CD14-positive monocyte (primary cell): ENCODE measurements around the gene P3H3. TPM values are rescaled to one million over a fixed set of nuclear protein-coding genes. Genes with fewer than 3 reads are reported as not detected.

Experiments used
- DNase-seq, 3 donors: peaks; one replicate each; pipeline ENCODE4 v3.0.0-alpha.2; 2011 to 2022
- H2AFZ ChIP-seq: 2 replicates; pipeline ENCODE4 v1.6.0; 2012; ENCODE audit warnings: mild to moderate bottlenecking, low read depth, low read length, inconsistent platforms; ENCODE audit not compliant: insufficient read depth, poor library complexity, severe bottlenecking
- H3K27ac ChIP-seq, 2 donors: 1 replicate in 1 of 2; 2 replicates in 1 of 2; pipeline ENCODE4 v1.5.1; 2012 to 2013; ENCODE audit warnings: low read length in 2 of 2, control low read depth in 1 of 2, inconsistent platforms in 1 of 2, low read depth in 1 of 2, mild to moderate bottlenecking in 1 of 2
- H3K27me3 ChIP-seq, 2 donors: one replicate each; pipeline versions ENCODE4 v1.6.0 to v1.6.1; 2011 to 2013; ENCODE audit warnings: low read length in 2 of 2; ENCODE audit not compliant: control insufficient read depth in 2 of 2, insufficient read depth in 2 of 2
- H3K36me3 ChIP-seq, 2 donors: replicated peaks in 1 of 2; 1 replicate in 1 of 2; 2 replicates in 1 of 2; pipeline versions ENCODE4 v1.5.1 to v1.6.1; 2012 to 2013; ENCODE audit warnings: low read length in 2 of 2, control low read depth in 1 of 2, inconsistent platforms in 1 of 2, mild to moderate bottlenecking in 1 of 2; ENCODE audit not compliant: insufficient read depth in 2 of 2, control insufficient read depth in 1 of 2
- H3K4me1 ChIP-seq, 2 donors: 1 replicate in 1 of 2; 2 replicates in 1 of 2; pipeline versions ENCODE4 v1.5.1 to v1.6.1; 2012 to 2013; ENCODE audit warnings: low read length in 2 of 2, control low read depth in 1 of 2, inconsistent platforms in 1 of 2, mild to moderate bottlenecking in 1 of 2, moderate library complexity in 1 of 2; ENCODE audit not compliant: insufficient read depth in 2 of 2, control insufficient read depth in 1 of 2
- H3K4me2 ChIP-seq: replicated peaks from 2 replicates; pipeline ENCODE3; 2012; ENCODE audit warnings: low read length, moderate library complexity, mild to moderate bottlenecking; ENCODE audit not compliant: poor library complexity, severe bottlenecking; ENCODE audit errors: extremely low read depth
- H3K4me3 ChIP-seq, 3 experiments: fragments of 200-600 bp in 1 of 3; sonication (generic) in 1 of 3; replicated peaks in 1 of 3; 1 replicate in 2 of 3; 2 replicates in 1 of 3; pipeline ENCODE4 v1.5.1; 2011 to 2013; ENCODE audit warnings: low read length in 3 of 3, mild to moderate bottlenecking in 3 of 3, control low read depth in 2 of 3, low read depth in 2 of 3, inconsistent platforms in 1 of 3, moderate library complexity in 1 of 3
- H3K79me2 ChIP-seq: 2 replicates; pipeline ENCODE4 v1.6.0; 2012; ENCODE audit warnings: mild to moderate bottlenecking, control low read depth, inconsistent platforms, low read length, moderate library complexity; ENCODE audit not compliant: insufficient read depth
- H3K9ac ChIP-seq: 2 replicates; pipeline ENCODE4 v1.6.0; 2017; ENCODE audit warnings: low read length, mild to moderate bottlenecking; ENCODE audit not compliant: insufficient read depth, poor library complexity, severe bottlenecking
- H3K9me3 ChIP-seq, 2 donors: replicated peaks in 1 of 2; 1 replicate in 1 of 2; 2 replicates in 1 of 2; pipeline versions ENCODE4 v1.5.1 to v1.6.1; 2012 to 2013; ENCODE audit warnings: low read length in 2 of 2, control low read depth in 1 of 2; ENCODE audit not compliant: control insufficient read depth in 1 of 2, insufficient read depth in 1 of 2
- H4K20me1 ChIP-seq: 2 replicates; pipeline ENCODE4 v1.6.0; 2012; ENCODE audit warnings: mild to moderate bottlenecking, low read length, control low read depth, moderate library complexity; ENCODE audit not compliant: insufficient read depth
- H3K27ac Mint-ChIP-seq, 7 donors: one replicate each; pipeline ENCODE4 v1.8.0; 2020; ENCODE audit warnings: mild to moderate bottlenecking in 7 of 7, mixed read lengths in 7 of 7, moderate library complexity in 6 of 7, inconsistent platforms in 2 of 7
- H3K27me3 Mint-ChIP-seq, 3 donors: one replicate each; pipeline ENCODE4 v1.8.0; 2021 to 2022; ENCODE audit warnings: low read depth in 3 of 3, mild to moderate bottlenecking in 3 of 3, mixed read lengths in 3 of 3, moderate library complexity in 3 of 3, inconsistent platforms in 1 of 3
- H3K36me3 Mint-ChIP-seq, 2 donors: one replicate each; pipeline ENCODE4 v1.8.0; 2020; ENCODE audit warnings: mixed read lengths in 2 of 2, inconsistent platforms in 1 of 2, mild to moderate bottlenecking in 1 of 2
- H3K4me1 Mint-ChIP-seq: one replicate; pipeline ENCODE4 v1.8.0; 2020; ENCODE audit warnings: mild to moderate bottlenecking, mixed read lengths
- H3K4me3 Mint-ChIP-seq, 2 donors: one replicate each; pipeline ENCODE4 v1.8.0; 2020; ENCODE audit warnings: mild to moderate bottlenecking in 2 of 2, mixed read lengths in 2 of 2, moderate library complexity in 1 of 2
- H3K9me3 Mint-ChIP-seq, 7 donors: one replicate each; pipeline ENCODE4 v1.8.0; 2020 to 2022; ENCODE audit warnings: mixed read lengths in 7 of 7, mild to moderate bottlenecking in 6 of 7, moderate library complexity in 6 of 7, inconsistent platforms in 2 of 7
- CTCF ChIP-seq: fragments of 200-600 bp; IDR thresholded peaks from one replicate; pipeline ENCODE4 v1.8.0; 2022; ENCODE audit warnings: antibody characterized with exemption, mild to moderate bottlenecking
- WGBS: methylation state at CpG from one replicate; pipeline ENCODE4 v1.1.5; 2013; ENCODE audit warnings: missing lambda C conversion rate; ENCODE audit not compliant: insufficient coverage; 5-methylcytosine and 5-hydroxymethylcytosine counted together
- intact Hi-C, 2 donors: fragments of 100-400 bp; cut with micrococcal nuclease; formaldehyde crosslinking; loops; one replicate each; pipeline versions ENCODE4 v1.15.0 to v1.15.1; 2023
- polyA plus RNA-seq, 3 donors: library from polyadenylated mRNA; depleted of rRNA in 1 of 3; unstranded in 2 of 3; stranded (reverse) in 1 of 3; fragments of 300-500 nt in 2 of 3; fragments of >200 nt in 1 of 3; fragmentation: Illumina TruSeq in 2 of 3; gene quantifications; 1 replicate in 2 of 3; 2 replicates in 1 of 3; pipeline ENCODE4 v1.2.3, GENCODE V29; 2012 to 2021

Gene P3H3
- polyA plus RNA-seq, 3 donors, result 0.56 TPM; not detected in 2

- H3K4me3 ChIP-seq, result no peak overlapping the region
- Mint-ChIP-seq H3K27ac (no peak overlapping the region), H3K36me3 (peaks cover 46 to 49% of the 10 kb centered on the region in 2 donors), H3K9me3 (peaks cover 0 to 1% (median 0%) of the 10 kb centered on the region in 7 donors), H3K4me1 (peaks cover 27% of the 10 kb centered on the region), H3K4me3 (no peak overlapping the region), H3K27me3 (no peaks in the 10 kb centered on the region)
- no peaks in the 10 kb centered on the region for H3K9me3 ChIP-seq
- TF ChIP-seq CTCF, result no peak
- 97% methylated on average over 5 of the region's 6 CpGs for WGBS
- H3K4me1 ChIP-seq, result peaks cover 29 to 35% of the 10 kb centered on the region in 2 donors
- peaks cover 9% of the 10 kb centered on the region for H4K20me1 ChIP-seq
- DNase-seq, result no peak
- intact Hi-C loops, result loop anchor here in 1 of 2 donors (10.0 kb wide), 1 partner anchor 51 kb away; the partner anchor contains the start of gene LRRC23
- no peak overlapping the region for H2AFZ ChIP-seq
- H3K36me3 ChIP-seq, result peaks cover 40 to 49% of the 10 kb centered on the region in 2 donors
- no peak overlapping the region for H3K27ac ChIP-seq
- H3K79me2 ChIP-seq, result peaks cover 46% of the 10 kb centered on the region
- no peaks in the 10 kb centered on the region for H3K27me3 ChIP-seq
- H3K4me2 ChIP-seq, result no peak overlapping the region
- H3K9ac ChIP-seq, result no peak overlapping the region
Measured at GRCh38 chr12:6854036-6854435, 25.8 kb downstream of the P3H3 start.

- peaks cover 50 to 57% of the 10 kb centered on the region in 2 donors for H3K36me3 ChIP-seq
- WGBS, result 96% methylated on average over 12 of the region's 14 CpGs
Measured at GRCh38 chr12:6855322-6855721, 27.1 kb downstream of the P3H3 start.

More at GRCh38 chr12:6855322-6855721, 27.1 kb downstream of the P3H3 start:
- Histone ChIP-seq H3K4me1 (peaks cover 20 to 25% of the 10 kb centered on the region in 2 donors), H3K9me3 (no peaks in the 10 kb centered on the region), H3K79me2 (peaks cover 33% of the 10 kb centered on the region), H3K4me3 (no peak overlapping the region), H2AFZ (no peak overlapping the region), H3K27ac (no peak overlapping the region), H3K27me3 (no peaks in the 10 kb centered on the region), H4K20me1 (peaks cover 9% of the 10 kb centered on the region), H3K9ac (no peak overlapping the region), H3K4me2 (no peak overlapping the region)
- DNase-seq, result no peak
- Mint-ChIP-seq H3K4me1 (peaks cover 19% of the 10 kb centered on the region), H3K4me3 (no peak overlapping the region), H3K27ac (no peak overlapping the region), H3K9me3 (peaks cover 0 to 1% (median 0%) of the 10 kb centered on the region in 7 donors), H3K27me3 (no peaks in the 10 kb centered on the region), H3K36me3 (peaks cover 56% of the 10 kb centered on the region in 2 donors)
- intact Hi-C loops, result loop anchor here in 1 of 2 donors (5.0 to 10.0 kb wide), 2 partner anchors 49 to 117 kb away; partner anchors contain the start of genes EMG1, LRRC23 and PHB2
- TF ChIP-seq CTCF, result no peak
